MG63 (cell line): ENCODE results near the gene VENTX. TPM values are rescaled to one million over a fixed set of nuclear protein-coding genes. Genes with fewer than 3 reads are reported as not detected.

Source experiments
- DNase-seq: peaks from one replicate; pipeline ENCODE4 v3.0.0-alpha.2; 2020
- H3K27me3 ChIP-seq: fragments of 250-450 bp; sonication (Bioruptor Pico); 2 replicates; pipeline ENCODE4 v1.5.1; 2020; ENCODE audit warnings: mild to moderate bottlenecking, moderate library complexity
- H3K36me3 ChIP-seq: fragments of 250-450 bp; sonication (Bioruptor Pico); 2 replicates; pipeline ENCODE4 v1.5.1; 2020; ENCODE audit warnings: mild to moderate bottlenecking, moderate library complexity
- H3K4me3 ChIP-seq: fragments of 250-450 bp; sonication (Bioruptor Pico); 2 replicates; pipeline ENCODE4 v1.5.1; 2020; ENCODE audit warnings: mild to moderate bottlenecking, moderate library complexity
- H3K9me3 ChIP-seq: fragments of 250-450 bp; sonication (Bioruptor Pico); 2 replicates; pipeline ENCODE4 v1.5.1; 2020; ENCODE audit warnings: mild to moderate bottlenecking, moderate library complexity
- total RNA-seq: library from RNA; depleted of rRNA; stranded (reverse); fragments of >200 nt; shearing (Covaris generic); gene quantifications from 2 replicates; pipeline ENCODE4 v1.2.3, GENCODE V29; 2014; ENCODE audit warnings: low replicate concordance

Gene VENTX
- total RNA-seq, 1 experiment from 2014 or later, result not detected

DNA sequence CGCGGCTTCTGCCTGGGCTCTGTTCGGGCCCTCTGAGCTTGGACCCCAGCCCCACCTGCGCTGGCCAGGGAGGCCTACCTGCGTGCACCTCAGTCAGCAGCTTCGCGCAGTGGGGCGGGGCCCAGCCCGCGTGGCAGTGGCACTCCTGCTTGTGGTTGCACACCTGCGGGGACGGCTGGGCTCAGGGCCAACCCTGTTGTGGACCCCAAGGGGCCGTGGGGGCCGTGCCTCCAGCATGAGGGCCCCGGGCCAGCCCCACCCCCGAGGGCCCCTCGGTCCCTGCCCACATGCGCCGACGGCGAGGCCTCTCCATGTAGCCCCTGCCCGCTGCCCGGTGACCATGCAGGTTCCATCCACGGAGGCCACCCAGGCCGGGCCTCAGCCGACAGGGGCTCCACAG is 31.7 kb downstream of the VENTX start:
- DNase-seq, result no peak
- Histone ChIP-seq H3K4me3 (no peak overlapping the region), H3K9me3 (no peaks in the 10 kb centered on the region), H3K27me3 (no peaks in the 10 kb centered on the region), H3K36me3 (no peaks in the 10 kb centered on the region)

DNA sequence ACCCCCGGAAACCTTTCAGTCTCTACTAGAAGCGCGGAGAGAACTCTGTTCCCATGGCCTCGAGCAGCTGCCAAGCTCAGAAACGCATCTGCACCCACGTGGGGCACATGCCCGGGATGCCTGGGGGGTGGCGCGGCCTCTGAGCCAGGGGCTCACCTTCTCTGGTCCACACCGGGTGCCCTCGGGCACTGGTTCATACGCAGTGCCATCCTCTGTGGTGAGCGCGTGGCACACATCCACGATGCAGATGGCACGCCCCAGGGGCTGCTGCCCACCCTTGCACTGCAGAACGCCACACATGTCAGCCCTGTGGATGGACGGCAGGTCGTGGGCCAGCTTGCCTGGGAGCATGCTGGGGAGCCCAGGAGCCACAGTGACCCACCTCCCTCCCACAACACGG is 32.5 kb downstream of the VENTX start:
- no peak for DNase-seq
- Histone ChIP-seq H3K27me3 (no peaks in the 10 kb centered on the region), H3K36me3 (no peaks in the 10 kb centered on the region), H3K9me3 (no peaks in the 10 kb centered on the region), H3K4me3 (no peak overlapping the region)

DNA sequence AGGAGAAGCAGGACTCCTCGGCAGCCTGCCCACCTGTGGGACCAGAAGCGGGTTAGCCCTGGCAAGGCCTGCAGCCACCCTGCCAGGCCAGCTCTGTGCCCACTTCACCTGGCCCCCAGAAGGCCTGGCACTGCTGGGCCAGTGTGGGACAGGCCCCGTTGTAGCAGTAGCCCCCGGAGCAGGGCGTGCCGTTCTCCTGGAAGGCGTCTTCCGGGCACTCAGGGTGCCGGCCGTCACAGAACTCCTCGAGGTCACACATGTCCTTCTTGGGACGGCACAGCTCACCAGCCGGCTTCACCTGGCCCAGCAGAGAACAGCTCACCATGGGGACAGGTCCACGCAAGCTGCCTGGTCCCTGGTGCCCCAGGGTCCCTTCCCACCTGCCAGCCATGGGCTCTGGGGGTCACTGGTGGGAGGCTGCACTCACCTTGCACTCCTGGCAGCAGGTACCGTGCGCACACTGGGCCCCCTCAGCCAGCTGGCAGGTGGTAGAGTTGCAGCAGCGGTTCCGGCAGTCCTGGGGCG is 33.2 kb downstream of the VENTX start:
- H3K9me3 ChIP-seq, result no peaks in the 10 kb centered on the region
- no peaks in the 10 kb centered on the region for H3K36me3 ChIP-seq
- H3K4me3 ChIP-seq, result no peak overlapping the region
- no peak for DNase-seq
- no peaks in the 10 kb centered on the region for H3K27me3 ChIP-seq

GRCh38 chr10:133271521-133272300 is 34.1 kb downstream of the VENTX start:
- no peaks in the 10 kb centered on the region for H3K27me3 ChIP-seq
- H3K4me3 ChIP-seq, result no peak overlapping the region
- no peak for DNase-seq
- H3K9me3 ChIP-seq, result no peaks in the 10 kb centered on the region
- no peaks in the 10 kb centered on the region for H3K36me3 ChIP-seq

DNA sequence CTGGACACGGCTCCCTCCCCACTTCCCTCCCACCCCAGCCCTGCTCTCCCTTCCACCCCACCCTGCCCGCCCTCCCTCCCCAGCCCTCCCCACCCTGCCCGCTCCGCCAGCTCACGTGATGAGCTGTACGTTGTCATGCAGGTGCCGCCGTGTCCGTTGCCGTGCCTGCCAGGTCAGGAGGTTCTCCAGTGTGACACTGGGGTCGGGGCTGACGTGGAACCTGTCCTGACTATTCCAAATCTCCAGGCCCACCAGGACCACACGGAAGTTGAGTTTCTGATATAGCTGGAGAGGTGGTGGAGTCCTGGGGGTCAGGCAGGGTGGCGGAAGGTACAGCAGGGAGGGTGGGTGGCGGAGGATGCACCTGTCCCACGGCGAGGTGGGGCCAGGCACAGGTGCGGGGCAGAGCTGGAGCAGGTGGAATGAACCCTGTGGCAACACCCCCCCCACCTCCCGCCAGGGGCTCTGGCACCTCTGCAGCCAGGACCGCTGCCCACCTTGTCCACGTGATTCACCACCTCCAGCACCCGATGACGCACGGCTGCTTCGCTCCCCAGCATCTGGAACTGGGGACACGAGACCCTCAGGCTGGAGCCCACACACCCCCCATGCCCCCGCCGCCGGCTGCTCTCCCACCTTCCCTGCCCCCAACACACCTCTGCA is 34.8 kb downstream of the VENTX start:
- no peak for DNase-seq
- H3K36me3 ChIP-seq, result no peaks in the 10 kb centered on the region

GRCh38 chr10:133272964-133273420 is 35.3 kb downstream of the VENTX start:
- H3K36me3 ChIP-seq, result no peaks in the 10 kb centered on the region
- H3K9me3 ChIP-seq, result no peaks in the 10 kb centered on the region
- H3K27me3 ChIP-seq, result no peaks in the 10 kb centered on the region
- H3K4me3 ChIP-seq, result no peak overlapping the region
- DNase-seq, result no peak

More for the DNA sequence above, 34.8 kb downstream of the VENTX start:
- Histone ChIP-seq H3K27me3 (no peaks in the 10 kb centered on the region), H3K4me3 (no peak overlapping the region), H3K9me3 (no peaks in the 10 kb centered on the region)

DNA sequence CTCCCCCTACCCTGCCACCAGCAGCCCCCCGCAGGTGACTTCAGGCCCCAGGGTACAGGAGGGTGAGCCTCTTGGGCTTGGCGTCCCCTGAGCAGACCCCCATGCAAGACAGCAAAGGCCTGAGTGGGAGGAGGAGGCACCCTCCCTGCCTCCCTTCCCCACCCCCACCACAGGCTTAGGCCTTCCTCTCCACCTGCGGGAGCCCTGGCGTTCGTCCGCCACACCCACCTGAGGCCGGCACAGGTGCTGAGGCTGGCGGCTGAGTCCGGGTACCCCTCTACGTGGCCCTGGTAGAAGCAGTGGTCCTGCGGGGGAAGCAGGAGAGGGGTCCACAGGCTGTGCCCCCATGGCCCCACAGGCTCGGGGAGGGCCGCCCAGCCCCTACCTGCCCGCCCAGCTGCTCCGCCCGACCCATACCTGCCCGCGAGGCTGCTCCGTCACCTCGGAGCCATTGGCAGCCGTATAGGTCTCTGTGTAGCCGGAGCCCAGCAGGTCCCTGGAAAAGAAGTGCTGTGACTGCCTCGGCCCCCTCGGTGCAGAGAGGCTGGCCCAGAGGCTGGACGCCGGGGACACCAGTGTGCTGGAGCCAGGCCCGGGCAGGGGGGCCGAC is 36.0 kb downstream of the VENTX start:
- H3K9me3 ChIP-seq, result no peaks in the 10 kb centered on the region
- no peaks in the 10 kb centered on the region for H3K27me3 ChIP-seq
- no peaks in the 10 kb centered on the region for H3K36me3 ChIP-seq
- H3K4me3 ChIP-seq, result no peak overlapping the region
- DNase-seq, result no peak

DNA sequence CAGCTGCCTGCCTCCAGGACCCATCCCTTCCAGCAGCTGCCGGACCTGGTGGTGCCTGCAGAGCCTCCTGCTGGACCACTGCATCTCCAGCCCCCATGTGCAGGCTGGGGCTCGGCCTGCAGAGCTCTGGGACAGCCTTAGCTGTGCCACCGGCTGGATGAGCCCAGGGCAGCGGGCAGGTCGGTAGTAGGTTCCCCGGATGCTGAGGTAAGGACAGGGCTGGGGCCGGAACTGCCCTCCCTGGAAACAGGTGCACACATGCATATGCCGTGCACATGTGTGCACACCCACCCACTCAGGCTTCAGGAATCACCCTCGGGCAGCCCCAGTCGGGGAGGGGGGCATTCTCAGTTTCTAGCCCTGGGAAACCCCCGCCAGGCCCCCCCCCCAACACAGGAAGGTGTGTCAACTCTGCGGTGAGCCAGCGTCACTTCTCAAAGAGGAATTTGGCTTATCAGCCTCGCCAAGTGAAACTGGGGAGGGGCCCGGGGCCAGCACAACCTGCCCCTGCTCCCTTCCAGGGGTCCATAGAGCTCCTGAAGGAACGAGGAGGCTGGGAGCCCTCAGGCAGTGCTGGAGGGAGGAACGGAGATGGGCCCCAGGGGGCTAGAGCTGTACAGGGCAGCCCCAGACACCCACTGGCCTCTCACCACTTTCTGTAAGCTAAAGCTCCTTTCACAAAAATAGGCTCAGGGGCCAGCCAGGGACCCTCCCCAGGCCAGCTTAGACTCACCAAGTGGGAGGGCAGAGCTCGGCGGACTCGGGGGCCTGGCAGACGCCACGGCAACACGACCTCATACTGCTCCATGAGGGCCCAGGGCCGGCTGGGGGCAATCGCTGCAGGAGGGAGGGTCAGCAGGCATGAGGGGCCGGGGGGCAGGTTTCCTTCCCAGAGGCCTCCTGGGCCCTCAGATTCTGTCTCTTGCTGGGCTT is 37.4 kb downstream of the VENTX start:
- H3K27me3 ChIP-seq, result no peaks in the 10 kb centered on the region
- no peaks in the 10 kb centered on the region for H3K9me3 ChIP-seq
- H3K36me3 ChIP-seq, result no peaks in the 10 kb centered on the region
- H3K4me3 ChIP-seq, result no peak overlapping the region
- DNase-seq, result no peak

DNA sequence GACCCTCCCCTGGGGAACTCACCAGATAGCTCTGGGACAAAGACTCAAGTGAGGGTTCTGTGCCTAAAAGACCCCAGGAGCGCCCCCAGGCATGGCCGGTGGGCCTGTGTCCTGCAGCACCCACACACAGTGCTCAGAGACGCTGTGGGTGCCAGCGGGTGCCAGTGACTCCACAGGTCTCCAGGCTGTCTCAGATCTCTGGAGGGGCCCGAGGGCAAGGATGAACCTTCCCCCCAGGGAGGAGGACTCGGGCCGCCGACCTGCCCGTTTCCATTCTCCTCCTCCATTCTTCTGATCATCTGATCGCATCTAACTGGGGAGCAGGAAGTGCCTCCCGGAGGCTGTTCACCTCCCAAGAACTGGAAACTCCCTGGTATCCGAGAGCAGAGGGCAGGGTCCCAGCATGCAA is 38.0 kb downstream of the VENTX start:
- DNase-seq, result no peak
- no peaks in the 10 kb centered on the region for H3K36me3 ChIP-seq

DNA sequence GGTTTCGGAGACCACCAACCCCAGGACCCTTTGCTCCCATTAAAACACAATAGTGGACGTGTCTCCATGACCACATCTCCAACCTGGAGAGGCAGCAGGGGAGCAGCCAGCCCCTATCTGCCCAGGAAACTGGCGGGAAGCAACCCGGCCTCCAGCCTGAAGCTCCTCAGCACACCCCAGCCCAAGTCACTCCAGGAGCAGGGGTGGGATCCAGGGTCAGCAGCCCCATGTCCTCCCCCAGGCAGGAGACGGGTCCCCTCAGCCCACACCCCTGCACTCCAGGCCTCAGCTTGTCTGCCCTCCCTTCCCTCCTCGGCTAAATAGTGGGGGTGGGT is 38.4 kb downstream of the VENTX start:
- DNase-seq, result no peak
- H3K4me3 ChIP-seq, result no peak overlapping the region
- H3K9me3 ChIP-seq, result no peaks in the 10 kb centered on the region
- H3K36me3 ChIP-seq, result no peaks in the 10 kb centered on the region
- H3K27me3 ChIP-seq, result no peaks in the 10 kb centered on the region

More for the DNA sequence above, 38.0 kb downstream of the VENTX start:
- no peak overlapping the region for H3K4me3 ChIP-seq
- no peaks in the 10 kb centered on the region for H3K9me3 ChIP-seq
- H3K27me3 ChIP-seq, result no peaks in the 10 kb centered on the region

DNA sequence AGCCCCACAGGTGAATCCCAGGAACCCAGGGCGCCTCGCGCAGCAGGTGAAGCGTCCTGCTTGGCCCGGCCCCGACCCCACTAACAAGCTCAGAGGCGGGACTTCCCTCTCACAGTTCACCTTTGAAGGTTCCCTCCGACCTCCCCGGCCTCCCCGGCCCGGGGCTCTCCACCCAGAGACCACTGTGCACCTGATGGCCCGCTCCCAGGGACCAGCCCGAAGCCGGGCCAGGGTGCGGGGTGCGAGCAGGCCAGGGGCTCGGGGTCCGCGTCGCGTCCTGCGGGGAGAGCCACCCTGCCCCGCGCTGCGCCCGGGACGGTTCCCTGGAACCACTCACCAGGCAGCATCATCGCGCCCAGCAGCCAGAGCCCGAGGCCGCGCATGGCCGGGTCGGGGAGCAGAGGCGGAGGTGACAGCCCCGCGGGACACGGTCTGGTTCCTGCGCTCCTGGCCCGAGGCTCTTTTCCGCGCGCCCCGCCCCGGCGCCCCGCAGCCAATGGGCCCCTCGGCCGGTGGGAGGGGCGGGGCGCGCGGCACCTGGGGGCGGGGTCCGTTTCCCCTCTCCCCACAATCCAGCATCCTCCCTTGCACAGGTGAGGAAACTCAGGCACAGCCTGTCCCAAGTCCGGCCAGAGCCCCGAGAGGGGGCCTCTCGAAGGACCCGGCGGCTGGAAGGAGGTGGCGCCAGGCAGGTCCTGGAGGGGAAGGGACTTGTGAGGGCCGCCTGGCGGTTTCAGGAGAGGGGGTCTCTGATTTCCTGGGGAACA is 39.0 kb downstream of the VENTX start, which contains the start of gene ADAM8:
Gene ADAM8, minus strand, starts transcription at position 434 of the 767 bp plus-strand sequence. Its CDS starts 51 bp downstream, at position 383.
- Histone ChIP-seq H3K36me3 (peaks cover under 1% of the 10 kb centered on the region; the same call in 1 of the 2 replicates), H3K27me3 (no peaks in the 10 kb centered on the region), H3K4me3 (no peak within 1 kb of the TSS), H3K9me3 (no peaks in the 10 kb centered on the region)
- no peak for DNase-seq

- no peaks in the 10 kb centered on the region for H3K27me3 ChIP-seq
These were observed 39.8 kb downstream of the VENTX start for GRCh38 chr10:133277277-133277992.

DNA sequence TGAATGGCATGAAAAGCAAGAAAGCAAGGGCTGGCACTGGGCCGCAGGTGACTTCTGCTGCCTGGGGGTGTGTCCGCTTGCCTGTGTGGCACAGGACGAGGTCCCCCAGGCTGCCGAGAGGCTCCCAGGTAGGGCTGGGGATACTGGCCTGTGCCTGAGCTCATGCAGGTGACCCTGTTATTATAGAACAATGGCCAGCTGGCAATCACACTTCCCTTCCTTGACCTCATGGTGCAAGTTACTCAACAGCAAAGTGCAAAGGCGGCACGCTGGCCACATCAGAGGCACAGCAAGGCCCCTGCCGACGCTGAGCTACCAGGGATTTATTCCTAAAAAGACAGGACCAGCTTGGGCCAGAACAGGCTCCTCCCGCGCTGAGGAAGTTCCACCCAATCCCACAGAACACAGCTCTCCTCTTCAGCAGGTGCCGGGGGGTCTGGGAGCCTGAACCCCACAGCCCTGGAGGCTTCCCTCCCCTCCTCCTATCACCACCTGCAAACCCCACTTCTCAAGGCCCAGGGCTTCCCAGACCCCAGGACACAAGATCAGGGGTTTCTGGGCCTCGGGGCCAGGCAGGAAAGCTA is 40.4 kb downstream of the VENTX start:
- Histone ChIP-seq H3K4me3 (no peak overlapping the region), H3K9me3 (no peaks in the 10 kb centered on the region), H3K36me3 (peaks cover 5% of the 10 kb centered on the region), H3K27me3 (no peaks in the 10 kb centered on the region)
- no peak for DNase-seq

More at GRCh38 chr10:133277277-133277992, 39.8 kb downstream of the VENTX start:
- H3K9me3 ChIP-seq, result no peaks in the 10 kb centered on the region
- peaks cover 5% of the 10 kb centered on the region; the same call in 1 of the 2 replicates for H3K36me3 ChIP-seq
- H3K4me3 ChIP-seq, result no peak overlapping the region
- no peak for DNase-seq

DNA sequence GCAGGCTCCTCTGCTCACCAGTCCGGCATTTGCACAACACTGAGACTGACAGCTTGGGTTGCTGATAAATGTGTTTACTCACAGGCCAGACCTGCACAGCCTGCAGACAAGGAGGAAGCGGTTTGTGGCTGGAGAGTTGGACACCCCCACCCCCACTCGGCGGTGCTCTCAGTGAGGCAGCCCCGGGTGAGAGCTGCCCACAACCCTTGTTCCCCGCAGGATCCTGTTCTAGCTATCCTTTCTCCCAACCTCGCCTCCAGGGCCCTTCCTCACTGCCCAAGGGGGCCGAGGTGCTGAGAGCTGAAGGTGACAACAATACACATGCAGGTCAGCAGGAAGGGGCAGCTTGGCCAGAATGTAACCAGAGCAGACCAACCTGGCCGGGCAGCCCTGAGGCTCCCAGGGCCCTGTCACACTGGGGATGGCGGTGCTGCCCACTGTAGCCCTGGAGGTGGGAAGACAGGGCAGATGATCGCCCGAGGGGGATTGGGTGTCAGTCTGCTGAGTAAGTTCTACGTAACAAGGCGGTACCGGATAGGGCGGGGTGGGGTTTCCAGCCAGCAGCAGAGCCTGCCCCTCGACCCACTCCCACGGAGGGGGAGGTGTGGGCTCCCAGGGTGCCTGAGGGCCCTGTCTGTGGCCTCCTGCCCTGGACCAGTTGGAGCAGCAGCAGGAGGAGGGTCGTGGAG is 41.1 kb downstream of the VENTX start:
- Histone ChIP-seq H3K9me3 (no peaks in the 10 kb centered on the region), H3K4me3 (no peak overlapping the region), H3K27me3 (no peaks in the 10 kb centered on the region), H3K36me3 (peaks cover 6% of the 10 kb centered on the region)
- no peak for DNase-seq
